ENCODE measurements around the gene JMJD4.

Gene JMJD4

DNA sequence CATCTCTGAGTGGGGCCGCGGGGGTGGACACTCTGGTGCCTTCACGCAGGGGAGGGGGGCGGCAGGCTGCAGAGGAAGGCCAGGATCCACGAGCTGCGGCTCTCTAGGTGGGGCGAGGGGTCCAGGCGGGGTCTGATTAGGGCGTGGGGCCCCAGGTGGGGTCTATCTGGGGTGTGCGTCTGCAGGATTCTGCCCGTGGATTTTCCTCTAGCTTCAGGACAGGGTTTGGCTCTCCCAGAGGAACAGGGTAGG, 6.3 kb downstream of the JMJD4 start:
- H3K4me3 ChIP-seq (ENCODE audit: low read depth, low read length), result peak overlapping the region; percentile 46
- no peak for DNase-seq (ENCODE audit: low read depth)
- TF ChIP-seq, protein P1, sequence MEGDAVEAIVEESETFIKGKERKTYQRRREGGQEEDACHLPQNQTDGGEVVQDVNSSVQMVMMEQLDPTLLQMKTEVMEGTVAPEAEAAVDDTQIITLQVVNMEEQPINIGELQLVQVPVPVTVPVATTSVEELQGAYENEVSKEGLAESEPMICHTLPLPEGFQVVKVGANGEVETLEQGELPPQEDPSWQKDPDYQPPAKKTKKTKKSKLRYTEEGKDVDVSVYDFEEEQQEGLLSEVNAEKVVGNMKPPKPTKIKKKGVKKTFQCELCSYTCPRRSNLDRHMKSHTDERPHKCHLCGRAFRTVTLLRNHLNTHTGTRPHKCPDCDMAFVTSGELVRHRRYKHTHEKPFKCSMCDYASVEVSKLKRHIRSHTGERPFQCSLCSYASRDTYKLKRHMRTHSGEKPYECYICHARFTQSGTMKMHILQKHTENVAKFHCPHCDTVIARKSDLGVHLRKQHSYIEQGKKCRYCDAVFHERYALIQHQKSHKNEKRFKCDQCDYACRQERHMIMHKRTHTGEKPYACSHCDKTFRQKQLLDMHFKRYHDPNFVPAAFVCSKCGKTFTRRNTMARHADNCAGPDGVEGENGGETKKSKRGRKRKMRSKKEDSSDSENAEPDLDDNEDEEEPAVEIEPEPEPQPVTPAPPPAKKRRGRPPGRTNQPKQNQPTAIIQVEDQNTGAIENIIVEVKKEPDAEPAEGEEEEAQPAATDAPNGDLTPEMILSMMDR (conservative IDR thresholded peaks at IDR 0.05; ENCODE audit: low read depth, low read length), result no peak

- TF ChIP-seq, protein P1 (conservative IDR thresholded peaks at IDR 0.05; ENCODE audit: low read depth, low read length), result no peak
- peak; percentile 42 for DNase-seq (ENCODE audit: low read depth)
- H3K4me3 ChIP-seq (ENCODE audit: low read depth, low read length), result peak overlapping the region; percentile 46
Measured at GRCh38 chr1:227728059-227728891, 6.8 kb downstream of the JMJD4 start.

DNA sequence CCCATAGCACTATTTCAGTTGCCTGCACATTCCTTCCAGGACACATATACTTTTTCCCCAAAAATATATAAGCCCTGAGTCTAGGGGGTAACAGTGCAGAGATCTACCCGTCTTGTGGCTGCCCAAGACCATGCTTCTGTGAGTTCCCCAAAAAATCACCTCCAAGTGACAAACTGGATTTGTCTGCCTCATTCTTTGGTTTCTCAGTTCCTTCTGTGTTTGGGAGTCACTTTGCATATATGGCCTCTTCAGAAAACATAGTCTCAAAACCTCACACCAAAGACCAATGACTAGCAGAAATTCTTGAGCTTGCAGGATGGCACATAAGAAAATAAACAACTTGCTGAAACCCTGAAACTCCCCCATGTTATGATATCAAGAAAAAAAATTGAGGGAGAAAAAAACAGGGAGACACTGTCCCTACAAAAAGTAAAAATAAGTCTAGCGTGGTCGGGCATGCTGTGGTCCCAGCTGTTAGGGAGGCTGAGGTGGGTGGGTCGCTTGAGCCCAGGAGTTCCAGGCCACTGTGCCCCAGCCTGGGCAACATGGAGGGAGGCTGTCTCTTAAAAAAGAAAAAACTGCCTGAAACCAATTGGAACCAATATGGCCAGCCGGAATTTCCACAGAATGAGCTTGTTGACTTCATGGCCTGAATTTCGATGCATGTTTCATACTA, 8.0 kb downstream of the JMJD4 start:
- no peak overlapping the region for H3K4me3 ChIP-seq (ENCODE audit: low read depth, low read length)
- no peak for DNase-seq (ENCODE audit: low read depth)
- TF ChIP-seq, protein P1 (conservative IDR thresholded peaks at IDR 0.05; ENCODE audit: low read depth, low read length), result no peak

- no peak for DNase-seq (ENCODE audit: low read depth)
- no peak overlapping the region for H3K4me3 ChIP-seq (ENCODE audit: low read depth, low read length)
- TF ChIP-seq, protein P1 (conservative IDR thresholded peaks at IDR 0.05; ENCODE audit: low read depth, low read length), result no peak
Measured at GRCh38 chr1:227726318-227726717, 8.8 kb downstream of the JMJD4 start.

- TF ChIP-seq, protein P1 (conservative IDR thresholded peaks at IDR 0.05; ENCODE audit: low read depth, low read length), result no peak
- H3K4me3 ChIP-seq (ENCODE audit: low read depth, low read length), result no peak overlapping the region
- DNase-seq (ENCODE audit: low read depth), result no peak
Measured at GRCh38 chr1:227725046-227725445, 10.1 kb downstream of the JMJD4 start.

DNA sequence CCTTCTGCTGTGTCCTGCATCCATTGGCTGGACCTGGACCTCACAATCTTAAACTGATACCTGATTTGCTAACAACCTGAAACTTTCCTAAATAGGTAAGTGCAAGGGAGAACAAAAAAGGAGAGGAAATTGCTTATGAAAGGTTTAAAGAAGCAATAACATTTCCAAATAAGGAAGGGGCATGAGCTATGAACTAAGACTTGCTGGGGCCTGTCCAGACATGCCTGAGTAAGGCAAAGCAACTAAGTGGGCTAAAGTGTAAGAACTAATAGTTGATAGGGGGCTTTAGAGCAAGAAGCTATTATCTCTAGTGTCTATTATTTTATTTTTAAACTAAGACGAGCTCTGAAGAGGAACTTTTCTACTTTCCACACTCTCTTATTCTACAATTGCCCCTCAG, 11.6 kb downstream of the JMJD4 start:
- H3K4me3 ChIP-seq (ENCODE audit: low read depth, low read length), result no peak overlapping the region
- TF ChIP-seq, protein P1 (conservative IDR thresholded peaks at IDR 0.05; ENCODE audit: low read depth, low read length), result no peak
- DNase-seq (ENCODE audit: low read depth), result peak; percentile 18

- no peak for DNase-seq (ENCODE audit: low read depth)
- TF ChIP-seq, protein P1 (conservative IDR thresholded peaks at IDR 0.05; ENCODE audit: low read depth, low read length), result no peak
- H3K4me3 ChIP-seq (ENCODE audit: low read depth, low read length), result no peak overlapping the region
Measured at GRCh38 chr1:227718932-227719331, 16.2 kb downstream of the JMJD4 start.
